C4-2B (cell line): ENCODE results near the gene IL20.

Source experiments
- ZFX ChIP-seq: fragments of 450-650 bp; IDR thresholded peaks from 2 replicates; pipeline ENCODE4 v1.6.1; 2017
- TF ChIP-seq, protein P1 (sequence below): fragments of 450-650 bp; conservative IDR thresholded peaks from 2 replicates; pipeline ENCODE4 v1.5.1; 2017; ENCODE audit warnings: mild to moderate bottlenecking

DNA sequence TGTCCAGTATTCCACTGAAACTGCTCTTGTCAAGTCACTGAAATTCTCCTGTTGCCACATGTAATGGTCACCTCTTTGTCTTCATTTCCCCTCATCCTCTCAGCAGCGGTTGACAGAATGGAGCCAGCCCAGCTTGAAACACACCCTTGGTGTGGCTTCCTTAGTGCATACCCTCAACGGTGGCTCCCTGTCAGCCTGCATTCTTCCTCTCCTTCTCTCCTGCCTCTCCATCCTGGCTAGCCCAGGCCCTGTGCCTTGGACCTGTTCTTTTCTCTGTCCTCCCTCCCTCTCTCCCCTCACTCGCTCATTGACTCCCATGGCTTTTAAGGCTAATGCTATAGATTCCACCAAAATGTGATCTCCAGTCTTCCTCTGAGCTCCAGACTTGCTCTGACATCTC, 52.7 kb downstream of the IL20 start:
- TF ChIP-seq, protein P1, sequence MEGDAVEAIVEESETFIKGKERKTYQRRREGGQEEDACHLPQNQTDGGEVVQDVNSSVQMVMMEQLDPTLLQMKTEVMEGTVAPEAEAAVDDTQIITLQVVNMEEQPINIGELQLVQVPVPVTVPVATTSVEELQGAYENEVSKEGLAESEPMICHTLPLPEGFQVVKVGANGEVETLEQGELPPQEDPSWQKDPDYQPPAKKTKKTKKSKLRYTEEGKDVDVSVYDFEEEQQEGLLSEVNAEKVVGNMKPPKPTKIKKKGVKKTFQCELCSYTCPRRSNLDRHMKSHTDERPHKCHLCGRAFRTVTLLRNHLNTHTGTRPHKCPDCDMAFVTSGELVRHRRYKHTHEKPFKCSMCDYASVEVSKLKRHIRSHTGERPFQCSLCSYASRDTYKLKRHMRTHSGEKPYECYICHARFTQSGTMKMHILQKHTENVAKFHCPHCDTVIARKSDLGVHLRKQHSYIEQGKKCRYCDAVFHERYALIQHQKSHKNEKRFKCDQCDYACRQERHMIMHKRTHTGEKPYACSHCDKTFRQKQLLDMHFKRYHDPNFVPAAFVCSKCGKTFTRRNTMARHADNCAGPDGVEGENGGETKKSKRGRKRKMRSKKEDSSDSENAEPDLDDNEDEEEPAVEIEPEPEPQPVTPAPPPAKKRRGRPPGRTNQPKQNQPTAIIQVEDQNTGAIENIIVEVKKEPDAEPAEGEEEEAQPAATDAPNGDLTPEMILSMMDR = no peak
- TF ChIP-seq ZFX = no peak
